A673 (cell line): Measurements from ENCODE around the gene MMD. TPM values are rescaled to one million over a fixed set of nuclear protein-coding genes. Genes with fewer than 3 reads are reported as not detected.

Experiments
- BruUV-seq: library from RNA; stranded (reverse); fragments of 400-500 nt; replicated peaks from 2 replicates; lab custom pipeline; 2021; lab: Mats Ljungman, UMichigan
- CTCF ChIA-PET: fragments of 300-600 bp; sonication (Branson Sonifier 250); formaldehyde crosslinking; loops from one replicate; lab custom pipeline; 2022; ENCODE audit warnings: antibody characterized with exemption; lab: Charles Lee
- POLR2A ChIA-PET: fragments of 300-600 bp; sonication (Branson Sonifier 250); formaldehyde crosslinking; loops from one replicate; lab custom pipeline; 2022; ENCODE audit warnings: antibody characterized with exemption; ENCODE audit not compliant: low non-redundant PET; lab: Charles Lee
- DNase-seq: peaks from one replicate; pipeline ENCODE4 v3.0.0-alpha.2; 2015; ENCODE audit warnings: low spot score
- H3K27ac ChIP-seq: fragments of 200-600 bp; sonication (generic); 2 replicates; pipeline ENCODE4 v1.5.1; 2016; ENCODE audit warnings: mixed run types, low read depth, mild to moderate bottlenecking, mixed read lengths, antibody characterized with exemption, low read length; ENCODE audit not compliant: poor library complexity, severe bottlenecking
- H3K27me3 ChIP-seq: fragments of 200-600 bp; sonication (generic); replicated peaks from 2 replicates; pipeline ENCODE4 v1.6.1; 2017; ENCODE audit warnings: mixed run types, low read depth, mild to moderate bottlenecking, mixed read lengths, antibody characterized with exemption, low read length; ENCODE audit not compliant: insufficient read depth, poor library complexity
- H3K36me3 ChIP-seq: fragments of 200-600 bp; sonication (generic); 2 replicates; pipeline ENCODE4 v1.6.1; 2016; ENCODE audit warnings: mixed run types, mild to moderate bottlenecking, mixed read lengths, antibody characterized with exemption, low read length; ENCODE audit not compliant: insufficient read depth, poor library complexity, severe bottlenecking
- H3K4me1 ChIP-seq: fragments of 200-600 bp; sonication (generic); 2 replicates; pipeline ENCODE4 v1.6.1; 2017; ENCODE audit warnings: mixed run types, mild to moderate bottlenecking, mixed read lengths, antibody characterized with exemption, low read length; ENCODE audit not compliant: insufficient read depth, poor library complexity, severe bottlenecking
- H3K4me3 ChIP-seq: fragments of 200-600 bp; sonication (generic); 2 replicates; pipeline ENCODE4 v1.5.1; 2016; ENCODE audit warnings: low read depth, mixed run types, mild to moderate bottlenecking, mixed read lengths, low read length; ENCODE audit not compliant: poor library complexity, severe bottlenecking
- H3K9me3 ChIP-seq: fragments of 200-600 bp; sonication (generic); 2 replicates; pipeline ENCODE4 v1.6.1; 2016; ENCODE audit warnings: mixed run types, low read depth, mild to moderate bottlenecking, mixed read lengths, antibody characterized with exemption, low read length; ENCODE audit not compliant: poor library complexity, severe bottlenecking
- CTCF ChIP-seq: fragments of 300-800, 200-600 bp; sonication (generic); conservative IDR thresholded peaks from 2 replicates; pipeline ENCODE4 v1.5.1; 2017; ENCODE audit warnings: low read depth, mild to moderate bottlenecking, antibody characterized with exemption, low read length, moderate library complexity, mixed read lengths
- EZH2 ChIP-seq: fragments of 200-600 bp; sonication (generic); IDR thresholded peaks from 2 replicates; pipeline ENCODE4 v1.6.1; 2017; ENCODE audit warnings: borderline replicate concordance, low read depth, mild to moderate bottlenecking, mixed read lengths, antibody characterized with exemption, low read length; ENCODE audit not compliant: poor library complexity, severe bottlenecking
- intact Hi-C: fragments of 100-400 bp; cut with micrococcal nuclease; formaldehyde crosslinking; loops from one replicate; pipeline ENCODE4 v1.10.0; 2022; ENCODE audit not compliant: unreplicated experiment
- total RNA-seq: library from RNA; stranded (reverse); gene quantifications from 2 replicates; pipeline ENCODE4 v1.2.3, GENCODE V29; 2021

The MMD gene
- total RNA-seq, 1 experiment from 2014 or later: 24.9 TPM

- no peak for DNase-seq
- H3K4me3 ChIP-seq: no peak overlapping the region
- no peaks in the 10 kb centered on the region for H3K27me3 ChIP-seq
- H3K4me1 ChIP-seq: peaks cover 1% of the 10 kb centered on the region
- POLR2A ChIA-PET: no interaction called here
- intact Hi-C loops: no loop called here
- no peaks in the 10 kb centered on the region for H3K9me3 ChIP-seq
- CTCF ChIA-PET: no interaction called here
- TF ChIP-seq CTCF: no peak
- no peak for TF ChIP-seq EZH2
- no TSS peak for BruUV-seq
- H3K36me3 ChIP-seq: peaks cover 28% of the 10 kb centered on the region
- no peak overlapping the region for H3K27ac ChIP-seq
These were observed 6.7 kb downstream of the MMD start for GRCh38 chr17:55414983-55415382.

- Histone ChIP-seq H3K36me3 (peaks cover 38% of the 10 kb centered on the region), H3K9me3 (no peaks in the 10 kb centered on the region), H3K27ac (no peak overlapping the region), H3K4me3 (no peak overlapping the region), H3K4me1 (no peaks in the 10 kb centered on the region), H3K27me3 (no peaks in the 10 kb centered on the region)
- BruUV-seq: no TSS peak
- TF ChIP-seq EZH2: no peak
- TF ChIP-seq CTCF: no peak
- intact Hi-C loops: no loop called here
- DNase-seq: no peak
- CTCF ChIA-PET: no interaction called here
- POLR2A ChIA-PET: no interaction called here
These were observed 7.7 kb downstream of the MMD start for GRCh38 chr17:55413825-55414489.

GRCh38 chr17:55411463-55411855, 10.2 kb downstream of the MMD start:
- POLR2A ChIA-PET: no interaction called here
- intact Hi-C loops: no loop called here
- no peaks in the 10 kb centered on the region for H3K27me3 ChIP-seq
- no peak overlapping the region for H3K27ac ChIP-seq
- no peak for DNase-seq
- H3K9me3 ChIP-seq: no peaks in the 10 kb centered on the region
- H3K4me1 ChIP-seq: no peaks in the 10 kb centered on the region
- H3K36me3 ChIP-seq: peaks cover 55% of the 10 kb centered on the region
- TF ChIP-seq EZH2 (no peak), CTCF (no peak)
- no TSS peak for BruUV-seq
- H3K4me3 ChIP-seq: no peak overlapping the region
- CTCF ChIA-PET: no interaction called here
